GM19463 (cell line): ENCODE measurements around the gene KAZALD1.

Source experiments
- ATAC-seq: cut with Tn5 transposase; IDR thresholded peaks from one replicate; pipeline ENCODE4 v1.9.1; 2021; ENCODE audit warnings: mild to moderate bottlenecking, moderate library complexity; ENCODE audit not compliant: unreplicated experiment

The KAZALD1 gene

GRCh38 chr10:101065481-101066145, 3.8 kb downstream of the KAZALD1 start:
- ATAC-seq, result no peak

- ATAC-seq, result no peak
Observed at GRCh38 chr10:101066146-101066895, 4.5 kb downstream of the KAZALD1 start.

- ATAC-seq, result no peak
Observed at GRCh38 chr10:101066896-101067355, 5.1 kb downstream of the KAZALD1 start.

GRCh38 chr10:101067356-101068083, 5.7 kb downstream of the KAZALD1 start:
- peak; percentile 49 for ATAC-seq

- no peak for ATAC-seq
Observed at GRCh38 chr10:101069441-101069840, 7.7 kb downstream of the KAZALD1 start.

- ATAC-seq, result no peak
Observed at GRCh38 chr10:101070098-101070497, 8.3 kb downstream of the KAZALD1 start.

- ATAC-seq, result no peak
Observed at GRCh38 chr10:101071267-101071884, 9.6 kb downstream of the KAZALD1 start.

GRCh38 chr10:101071885-101072433, 10.2 kb downstream of the KAZALD1 start:
- no peak for ATAC-seq

- no peak for ATAC-seq
Observed at GRCh38 chr10:101072923-101073322, 11.1 kb downstream of the KAZALD1 start.

- no peak for ATAC-seq
Observed at GRCh38 chr10:101073631-101074030, 11.8 kb downstream of the KAZALD1 start.

GRCh38 chr10:101075775-101076174, 14.0 kb downstream of the KAZALD1 start:
- ATAC-seq, result no peak

GRCh38 chr10:101076630-101077029, 14.8 kb downstream of the KAZALD1 start:
- no peak for ATAC-seq

- ATAC-seq, result no peak
Observed at GRCh38 chr10:101079874-101080273, 18.1 kb downstream of the KAZALD1 start.

GRCh38 chr10:101080933-101081931, 19.4 kb downstream of the KAZALD1 start:
- ATAC-seq, result no peak

GRCh38 chr10:101085846-101086245, 24.1 kb downstream of the KAZALD1 start:
- no peak for ATAC-seq

- no peak for ATAC-seq
Observed at GRCh38 chr10:101087376-101087775, 25.6 kb downstream of the KAZALD1 start.

- no peak for ATAC-seq
Observed at GRCh38 chr10:101087965-101088364, 26.2 kb downstream of the KAZALD1 start.

GRCh38 chr10:101089520-101090299, 27.9 kb downstream of the KAZALD1 start:
- no peak for ATAC-seq

GRCh38 chr10:101090597-101090996, 28.8 kb downstream of the KAZALD1 start:
- no peak for ATAC-seq
